ENCODE results near the gene KAT7.

Gene KAT7

DNA sequence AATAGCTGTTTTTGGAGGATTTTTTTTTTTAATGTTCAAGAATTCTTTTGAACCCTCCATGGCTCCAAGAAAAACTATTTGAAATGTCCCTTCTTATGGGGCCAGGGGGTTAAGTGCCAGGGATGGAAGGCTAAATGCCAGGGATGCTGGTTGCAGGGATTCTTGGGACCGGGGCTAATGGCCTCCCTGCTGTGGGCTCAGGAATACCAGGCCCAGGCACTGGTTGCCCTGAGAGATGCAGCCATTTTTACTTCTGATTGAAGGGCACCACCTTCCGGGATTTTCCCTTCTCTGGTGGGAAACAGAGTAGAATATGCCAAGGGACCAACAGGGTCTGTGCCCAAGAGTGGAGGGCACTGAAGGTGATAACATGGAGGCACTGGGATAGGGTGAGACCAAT is 10.9 kb upstream of the KAT7 start:
- no peak overlapping the region for H3K4me3 ChIP-seq (ENCODE audit: low read length)
- no peak for TF ChIP-seq CTCF (conservative IDR thresholded peaks at IDR 0.05; ENCODE audit: low read length)
- DNase-seq (ENCODE audit: low read depth): no peak

GRCh38 chr17:49779156-49779738 is 9.2 kb upstream of the KAT7 start:
- no peak overlapping the region for H3K4me3 ChIP-seq (ENCODE audit: low read length)
- DNase-seq (ENCODE audit: low read depth): no peak
- no peak for TF ChIP-seq CTCF (conservative IDR thresholded peaks at IDR 0.05; ENCODE audit: low read length)

GRCh38 chr17:49779739-49780231 is 8.7 kb upstream of the KAT7 start:
- DNase-seq (ENCODE audit: low read depth): peak; percentile 99
- no peak overlapping the region for H3K4me3 ChIP-seq (ENCODE audit: low read length)
- TF ChIP-seq CTCF (conservative IDR thresholded peaks at IDR 0.05; ENCODE audit: low read length): peak; percentile 70

DNA sequence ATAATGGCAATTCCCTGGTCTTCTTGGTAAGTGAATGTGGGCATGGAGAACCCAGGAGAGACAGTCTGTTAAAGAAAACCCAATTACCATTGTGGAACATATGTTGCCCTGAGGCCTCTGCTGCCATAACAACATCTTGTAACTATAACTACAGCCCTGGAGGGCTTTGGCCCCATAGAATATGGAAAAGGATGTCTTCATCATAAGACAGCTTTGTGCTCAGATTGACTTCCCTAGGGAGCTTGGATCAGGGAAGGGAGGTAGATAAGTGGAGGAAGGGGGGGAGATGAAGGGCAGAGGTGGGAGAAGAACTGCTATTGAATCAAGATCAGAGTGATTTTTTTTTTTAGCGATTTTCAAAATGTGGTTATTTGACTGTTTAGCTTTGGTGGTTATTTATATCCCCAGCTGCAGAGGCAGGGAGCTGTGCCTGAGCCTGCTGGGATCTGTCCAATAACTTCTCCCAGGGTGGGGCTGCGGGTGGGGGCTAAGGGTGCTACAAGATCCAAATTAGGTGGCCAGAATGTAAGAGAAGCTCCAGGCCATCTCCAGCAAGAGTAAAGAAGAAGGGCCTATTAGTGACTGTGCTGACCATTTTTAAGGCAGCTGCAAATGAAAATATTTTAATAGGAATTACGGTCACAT is 5.3 kb upstream of the KAT7 start:
- DNase-seq (ENCODE audit: low read depth): peak; percentile 29
- TF ChIP-seq CTCF (conservative IDR thresholded peaks at IDR 0.05; ENCODE audit: low read length): no peak
- H3K4me3 ChIP-seq (ENCODE audit: low read length): no peak overlapping the region

DNA sequence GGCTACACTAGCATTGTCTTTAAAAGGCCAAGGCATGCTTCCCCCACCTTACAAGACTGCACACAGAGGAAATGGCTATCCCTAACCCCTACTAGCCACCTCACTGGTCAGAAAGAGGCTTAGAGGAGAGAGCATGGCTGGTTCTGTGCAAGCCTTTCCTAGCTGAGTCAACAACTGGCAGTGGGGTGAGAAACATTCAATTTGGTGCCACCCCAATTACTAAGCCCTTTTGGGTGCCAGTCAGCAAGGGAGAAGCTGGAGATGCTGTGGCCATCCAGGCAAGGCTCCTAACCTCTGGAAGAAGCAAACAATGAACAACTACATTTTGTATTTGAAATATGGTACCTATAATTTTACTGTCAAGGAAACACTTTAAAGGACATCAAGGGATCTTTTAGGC is 4.7 kb upstream of the KAT7 start:
- TF ChIP-seq CTCF (conservative IDR thresholded peaks at IDR 0.05; ENCODE audit: low read length): no peak

DNA sequence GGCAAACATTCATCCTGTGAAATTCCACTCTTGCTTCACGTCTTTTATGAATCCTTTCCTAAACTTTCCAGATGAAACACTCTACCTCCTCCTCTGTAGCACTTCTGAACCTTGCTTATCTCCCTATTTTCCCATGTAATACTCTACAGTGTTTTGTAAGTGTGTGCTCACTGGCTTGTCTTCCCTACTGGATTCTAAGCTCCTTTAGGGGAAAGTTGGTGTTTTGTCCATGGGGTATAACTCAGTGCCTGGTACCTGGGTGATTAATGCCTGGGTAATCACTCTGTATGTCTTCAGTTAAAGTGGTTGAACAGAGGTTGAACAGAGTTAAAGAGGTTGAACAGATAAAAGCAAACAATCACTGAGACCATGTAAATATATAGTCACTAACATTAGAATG is 3.8 kb upstream of the KAT7 start:
- DNase-seq (ENCODE audit: low read depth): no peak
- no peak for TF ChIP-seq CTCF (conservative IDR thresholded peaks at IDR 0.05; ENCODE audit: low read length)
- H3K4me3 ChIP-seq (ENCODE audit: low read length): no peak overlapping the region

More for the DNA sequence above, 4.7 kb upstream of the KAT7 start:
- DNase-seq (ENCODE audit: low read depth): no peak
- no peak overlapping the region for H3K4me3 ChIP-seq (ENCODE audit: low read length)

DNA sequence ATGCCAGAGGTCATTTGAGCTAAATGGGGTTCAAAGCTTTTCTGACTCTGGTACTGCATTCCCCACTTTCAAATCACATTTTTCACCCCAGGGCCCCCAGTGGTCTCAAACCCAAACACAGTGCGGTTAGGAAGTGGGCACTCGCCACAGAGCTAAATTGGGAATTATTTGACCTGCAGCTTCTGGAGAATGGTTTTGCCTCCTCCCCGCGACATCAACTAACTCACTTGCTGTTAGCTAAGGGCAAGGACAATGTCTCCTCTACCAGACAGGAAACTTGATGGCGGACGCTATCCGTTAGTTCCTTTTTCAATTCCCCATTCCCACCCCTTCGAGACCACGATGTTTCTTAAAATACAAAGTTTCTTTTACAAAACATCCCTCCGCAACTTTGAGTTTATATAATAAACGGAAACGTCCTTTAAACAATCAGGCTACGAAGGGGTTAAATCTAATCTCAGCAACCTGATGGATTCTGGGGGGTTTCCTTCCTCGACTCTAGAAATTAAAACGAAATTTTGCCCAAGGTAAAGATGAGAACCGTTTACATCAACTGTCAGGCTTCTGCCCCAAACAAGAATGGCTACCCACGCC is 500 bp upstream of the KAT7 start:
- DNase-seq (ENCODE audit: low read depth): peak; percentile 31
- H3K4me3 ChIP-seq (ENCODE audit: low read length): peak overlapping the region; percentile 99
- TF ChIP-seq CTCF (conservative IDR thresholded peaks at IDR 0.05; ENCODE audit: low read length): no peak
